GM23338 (cell line): ENCODE results near the gene MARCHF10. TPM values are rescaled to one million over a fixed set of nuclear protein-coding genes. Genes with fewer than 3 reads are reported as not detected.
"Not testable (repeated sequence)": the region's sequence is repeated elsewhere in the genome, so short reads cannot be mapped to it uniquely, and the experiment has no call there.

ENCODE experiments used
- ATAC-seq: fragments of 200-7000 bp; cut with Tn5 transposase; 3 replicates; pipeline ENCODE4 v1.9.1; 2020
- DNase-seq: peaks from one replicate; pipeline ENCODE4 v3.0.0-alpha.2; 2015; ENCODE audit warnings: low spot score
- H2AFZ ChIP-seq: fragments of 200-600 bp; sonication (generic); 2 replicates; pipeline ENCODE4 v1.8.0; 2016; ENCODE audit warnings: antibody characterized with exemption, mild to moderate bottlenecking, moderate library complexity
- H3F3A ChIP-seq: fragments of 200-600 bp; sonication (generic); replicated peaks from 2 replicates; pipeline ENCODE4 v1.8.0; 2017; ENCODE audit warnings: antibody characterized with exemption, mixed run types, low read depth
- H3K27ac ChIP-seq: fragments of 200-600 bp; sonication (generic); 2 replicates; pipeline ENCODE4 v1.6.1; 2016; ENCODE audit warnings: low read depth
- H3K27me3 ChIP-seq: fragments of 200-600 bp; sonication (generic); 2 replicates; pipeline ENCODE4 v1.8.0; 2016; ENCODE audit warnings: mild to moderate bottlenecking, mixed run types, moderate library complexity; ENCODE audit not compliant: insufficient read depth
- H3K36me3 ChIP-seq: fragments of 200-600 bp; sonication (generic); 2 replicates; pipeline ENCODE4 v1.8.0; 2016; ENCODE audit warnings: mild to moderate bottlenecking; ENCODE audit not compliant: insufficient read depth
- H3K4me1 ChIP-seq: fragments of 200-600 bp; sonication (generic); 2 replicates; pipeline ENCODE4 v1.8.0; 2016; ENCODE audit warnings: mild to moderate bottlenecking, moderate library complexity; ENCODE audit not compliant: insufficient read depth
- H3K4me2 ChIP-seq: fragments of 200-600 bp; sonication (generic); 2 replicates; pipeline ENCODE4 v1.7.1; 2017; ENCODE audit warnings: mixed run types
- H3K4me3 ChIP-seq: fragments of 200-600 bp; sonication (generic); 2 replicates; pipeline ENCODE4 v1.6.1; 2016; ENCODE audit warnings: mixed run types
- H3K79me2 ChIP-seq: fragments of 200-600 bp; sonication (generic); replicated peaks from 2 replicates; pipeline ENCODE4 v1.8.0; 2017; ENCODE audit warnings: mild to moderate bottlenecking; ENCODE audit not compliant: insufficient read depth
- H3K9me2 ChIP-seq: fragments of 200-600 bp; sonication (generic); 2 replicates; pipeline ENCODE4 v1.8.0; 2017; ENCODE audit not compliant: insufficient read depth
- H4K20me1 ChIP-seq: fragments of 200-600 bp; sonication (generic); replicated peaks from 2 replicates; pipeline ENCODE4 v1.8.0; 2017; ENCODE audit warnings: mild to moderate bottlenecking; ENCODE audit not compliant: insufficient read depth
- H3K27ac Mint-ChIP-seq: 2 replicates; pipeline ENCODE4 v1.8.0; 2020; ENCODE audit warnings: inconsistent platforms, mild to moderate bottlenecking, moderate library complexity, mixed read lengths
- H3K27me3 Mint-ChIP-seq: 3 replicates; pipeline ENCODE4 v1.8.0; 2022; ENCODE audit warnings: low read depth, mild to moderate bottlenecking, moderate library complexity, mixed read lengths, inconsistent platforms; ENCODE audit not compliant: insufficient read depth, poor library complexity
- H3K36me3 Mint-ChIP-seq: 3 replicates; pipeline ENCODE4 v1.8.0; 2021; ENCODE audit warnings: low read depth, mild to moderate bottlenecking, inconsistent platforms, moderate library complexity, mixed read lengths
- H3K4me1 Mint-ChIP-seq: 3 replicates; pipeline ENCODE4 v1.8.0; 2020; ENCODE audit warnings: mild to moderate bottlenecking, inconsistent platforms, mixed read lengths
- H3K4me3 Mint-ChIP-seq: 3 replicates; pipeline ENCODE4 v1.8.0; 2021; ENCODE audit warnings: moderate library complexity, mild to moderate bottlenecking, inconsistent platforms, mixed read lengths
- H3K9me3 Mint-ChIP-seq: 3 replicates; pipeline ENCODE4 v1.8.0; 2020; ENCODE audit warnings: moderate library complexity, mild to moderate bottlenecking, inconsistent platforms, mixed read lengths
- CREB1 ChIP-seq: fragments of 250-450 bp; sonication (Bioruptor Pico); IDR thresholded peaks from 2 replicates; pipeline ENCODE4 v1.5.0; 2020; ENCODE audit warnings: low read depth, mild to moderate bottlenecking, moderate library complexity
- EZH2 ChIP-seq: fragments of 200-600 bp; sonication (generic); IDR thresholded peaks from one replicate; pipeline ENCODE4 v1.8.0; 2017; ENCODE audit warnings: antibody characterized with exemption, mild to moderate bottlenecking, low read depth; ENCODE audit not compliant: unreplicated experiment
- EZH2phosphoT487 ChIP-seq: fragments of 200-600 bp; sonication (generic); IDR thresholded peaks from one replicate; pipeline ENCODE4 v1.8.1; 2018; ENCODE audit warnings: antibody characterized with exemption; ENCODE audit not compliant: unreplicated experiment
- JUNB ChIP-seq: IDR thresholded peaks from one replicate; pipeline ENCODE4 v1.6.1; 2016; ENCODE audit warnings: antibody characterized with exemption; ENCODE audit not compliant: unreplicated experiment
- ZNF331 ChIP-seq: fragments of 250-450 bp; sonication (Bioruptor Pico); IDR thresholded peaks from 2 replicates; pipeline ENCODE4 v1.5.0; 2020; ENCODE audit warnings: low read depth, mild to moderate bottlenecking, moderate library complexity
- polyA plus RNA-seq: library from polyadenylated mRNA; unstranded; fragments of >200 nt; fragmentation: Nextera tagmentation; extraction: Ambion mirVana; gene quantifications from 2 replicates; pipeline ENCODE4 v1.2.1, GENCODE V29; 2016
- total RNA-seq: library from RNA; depleted of rRNA; stranded (reverse); fragments of >200 nt; shearing (Covaris generic); gene quantifications from 2 replicates; pipeline ENCODE4 v1.2.3, GENCODE V29; 2014
- TF ChIP-seq, protein P1 (sequence below): IDR thresholded peaks from 2 replicates; pipeline ENCODE4 v1.6.1; 2016; ENCODE audit warnings: antibody characterized with exemption
- TF ChIP-seq, protein P2 (sequence below): IDR thresholded peaks from one replicate; pipeline ENCODE4 v1.6.1; 2018; ENCODE audit warnings: antibody characterized with exemption; ENCODE audit not compliant: unreplicated experiment
- TF ChIP-seq, protein P3 (sequence below): fragments of 250-450 bp; sonication (Bioruptor Pico); IDR thresholded peaks from 2 replicates; pipeline ENCODE4 v1.5.0; 2020; ENCODE audit warnings: mild to moderate bottlenecking, moderate library complexity

Gene MARCHF10
- total and polyA plus RNA-seq, 2 experiments from 2014 or later, result 0.50 TPM; not detected in 1

DNA sequence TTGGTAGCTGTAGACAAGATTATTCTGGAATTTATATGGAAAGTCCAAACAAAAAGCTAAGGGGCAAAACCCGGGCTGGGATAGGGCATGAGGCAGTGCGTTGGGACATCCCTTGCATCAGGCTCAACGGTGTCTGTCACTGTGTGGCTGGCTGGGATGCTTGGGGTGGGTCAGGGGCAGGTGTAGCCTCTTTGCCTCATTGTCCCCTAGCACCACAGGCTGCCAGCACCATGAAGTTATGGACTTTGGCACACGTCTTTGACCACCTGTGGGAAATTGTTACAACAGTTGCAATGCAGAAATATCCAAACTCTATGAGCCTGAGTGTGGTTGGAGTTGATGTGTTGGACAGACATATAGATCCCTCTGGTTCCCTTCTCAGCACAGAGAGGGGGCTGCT is 32.8 kb upstream of the MARCHF10 start (continued):
- TF ChIP-seq, protein P1, sequence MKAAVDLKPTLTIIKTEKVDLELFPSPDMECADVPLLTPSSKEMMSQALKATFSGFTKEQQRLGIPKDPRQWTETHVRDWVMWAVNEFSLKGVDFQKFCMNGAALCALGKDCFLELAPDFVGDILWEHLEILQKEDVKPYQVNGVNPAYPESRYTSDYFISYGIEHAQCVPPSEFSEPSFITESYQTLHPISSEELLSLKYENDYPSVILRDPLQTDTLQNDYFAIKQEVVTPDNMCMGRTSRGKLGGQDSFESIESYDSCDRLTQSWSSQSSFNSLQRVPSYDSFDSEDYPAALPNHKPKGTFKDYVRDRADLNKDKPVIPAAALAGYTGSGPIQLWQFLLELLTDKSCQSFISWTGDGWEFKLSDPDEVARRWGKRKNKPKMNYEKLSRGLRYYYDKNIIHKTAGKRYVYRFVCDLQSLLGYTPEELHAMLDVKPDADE, result no peak
- TF ChIP-seq, protein P2, sequence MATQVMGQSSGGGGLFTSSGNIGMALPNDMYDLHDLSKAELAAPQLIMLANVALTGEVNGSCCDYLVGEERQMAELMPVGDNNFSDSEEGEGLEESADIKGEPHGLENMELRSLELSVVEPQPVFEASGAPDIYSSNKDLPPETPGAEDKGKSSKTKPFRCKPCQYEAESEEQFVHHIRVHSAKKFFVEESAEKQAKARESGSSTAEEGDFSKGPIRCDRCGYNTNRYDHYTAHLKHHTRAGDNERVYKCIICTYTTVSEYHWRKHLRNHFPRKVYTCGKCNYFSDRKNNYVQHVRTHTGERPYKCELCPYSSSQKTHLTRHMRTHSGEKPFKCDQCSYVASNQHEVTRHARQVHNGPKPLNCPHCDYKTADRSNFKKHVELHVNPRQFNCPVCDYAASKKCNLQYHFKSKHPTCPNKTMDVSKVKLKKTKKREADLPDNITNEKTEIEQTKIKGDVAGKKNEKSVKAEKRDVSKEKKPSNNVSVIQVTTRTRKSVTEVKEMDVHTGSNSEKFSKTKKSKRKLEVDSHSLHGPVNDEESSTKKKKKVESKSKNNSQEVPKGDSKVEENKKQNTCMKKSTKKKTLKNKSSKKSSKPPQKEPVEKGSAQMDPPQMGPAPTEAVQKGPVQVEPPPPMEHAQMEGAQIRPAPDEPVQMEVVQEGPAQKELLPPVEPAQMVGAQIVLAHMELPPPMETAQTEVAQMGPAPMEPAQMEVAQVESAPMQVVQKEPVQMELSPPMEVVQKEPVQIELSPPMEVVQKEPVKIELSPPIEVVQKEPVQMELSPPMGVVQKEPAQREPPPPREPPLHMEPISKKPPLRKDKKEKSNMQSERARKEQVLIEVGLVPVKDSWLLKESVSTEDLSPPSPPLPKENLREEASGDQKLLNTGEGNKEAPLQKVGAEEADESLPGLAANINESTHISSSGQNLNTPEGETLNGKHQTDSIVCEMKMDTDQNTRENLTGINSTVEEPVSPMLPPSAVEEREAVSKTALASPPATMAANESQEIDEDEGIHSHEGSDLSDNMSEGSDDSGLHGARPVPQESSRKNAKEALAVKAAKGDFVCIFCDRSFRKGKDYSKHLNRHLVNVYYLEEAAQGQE, result no peak
- TF ChIP-seq EZH2 (no peak), JUNB (no peak), CREB1 (CRISPR knock-in tag) (no peak)

DNA sequence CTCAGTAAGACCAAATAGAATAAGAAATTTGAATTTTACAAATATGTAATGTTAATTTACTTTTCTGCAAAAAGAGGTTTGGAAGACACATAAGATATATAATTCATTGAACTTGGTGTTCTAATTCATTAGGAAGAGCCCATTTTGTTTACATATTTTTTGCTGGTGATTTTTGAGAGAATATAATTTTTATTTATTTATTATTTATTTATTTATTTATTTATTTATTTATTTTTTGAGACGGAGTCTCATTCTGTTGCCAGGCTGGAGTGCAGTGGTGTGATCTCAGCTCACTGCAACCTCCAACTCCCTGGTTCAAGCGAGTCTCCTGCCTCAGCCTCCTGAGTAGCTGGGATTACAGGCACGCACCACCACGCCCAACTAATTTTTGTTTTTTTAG is 25.7 kb upstream of the MARCHF10 start:
- not testable (repeated sequence) for ATAC-seq, H3F3A ChIP-seq, H3K9me3 Mint-ChIP-seq, DNase-seq, H4K20me1 ChIP-seq, H3K27me3 Mint-ChIP-seq, H3K36me3 ChIP-seq, H2AFZ ChIP-seq, H3K27me3 ChIP-seq, H3K4me3 Mint-ChIP-seq, H3K36me3 Mint-ChIP-seq, H3K4me1 ChIP-seq, H3K4me3 ChIP-seq, H3K4me2 ChIP-seq, H3K9me2 ChIP-seq, H3K79me2 ChIP-seq, H3K27ac Mint-ChIP-seq, H3K4me1 Mint-ChIP-seq, H3K27ac ChIP-seq

DNA sequence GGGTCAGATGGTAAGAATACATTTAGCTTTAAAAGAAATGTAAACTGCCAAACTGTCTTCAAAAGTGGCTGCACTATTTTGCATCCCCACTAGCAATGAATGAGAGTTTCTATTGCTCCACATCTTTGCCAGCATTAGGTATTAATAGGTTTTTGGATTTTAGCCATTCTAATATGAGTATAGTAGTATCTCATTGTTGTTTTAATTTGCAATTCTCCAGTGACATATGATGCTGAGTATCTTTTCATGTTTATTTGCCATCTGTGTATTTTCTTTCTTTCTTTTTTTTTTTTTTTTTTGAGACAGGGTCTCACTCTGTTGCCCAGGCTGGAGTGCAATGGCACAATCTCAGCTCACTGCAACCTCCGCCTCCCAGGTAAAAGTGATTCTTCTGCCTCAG is 24.3 kb upstream of the MARCHF10 start:
- no peak for DNase-seq
- Mint-ChIP-seq H3K9me3 (no peaks in the 10 kb centered on the region; the same call in 1 of the 3 replicates), H3K4me1 (peaks cover 7% of the 10 kb centered on the region; the same call in 2 of the 3 replicates), H3K4me3 (no peak overlapping the region), H3K27me3 (peaks cover 3% of the 10 kb centered on the region), H3K27ac (no peak overlapping the region), H3K36me3 (no peaks in the 10 kb centered on the region; the same call in 2 of the 3 replicates)
- Histone ChIP-seq H3K4me2 (no peak overlapping the region), H3K27ac (no peak overlapping the region), H3K27me3 (no peaks in the 10 kb centered on the region), H2AFZ (no peak overlapping the region), H4K20me1 (no peaks in the 10 kb centered on the region), H3K36me3 (no peaks in the 10 kb centered on the region), H3K9me2 (no peaks in the 10 kb centered on the region), H3F3A (no peaks in the 10 kb centered on the region), H3K79me2 (no peaks in the 10 kb centered on the region), H3K4me1 (no peaks in the 10 kb centered on the region), H3K4me3 (no peak overlapping the region)
- ATAC-seq, result no peak
- TF ChIP-seq, protein P3, sequence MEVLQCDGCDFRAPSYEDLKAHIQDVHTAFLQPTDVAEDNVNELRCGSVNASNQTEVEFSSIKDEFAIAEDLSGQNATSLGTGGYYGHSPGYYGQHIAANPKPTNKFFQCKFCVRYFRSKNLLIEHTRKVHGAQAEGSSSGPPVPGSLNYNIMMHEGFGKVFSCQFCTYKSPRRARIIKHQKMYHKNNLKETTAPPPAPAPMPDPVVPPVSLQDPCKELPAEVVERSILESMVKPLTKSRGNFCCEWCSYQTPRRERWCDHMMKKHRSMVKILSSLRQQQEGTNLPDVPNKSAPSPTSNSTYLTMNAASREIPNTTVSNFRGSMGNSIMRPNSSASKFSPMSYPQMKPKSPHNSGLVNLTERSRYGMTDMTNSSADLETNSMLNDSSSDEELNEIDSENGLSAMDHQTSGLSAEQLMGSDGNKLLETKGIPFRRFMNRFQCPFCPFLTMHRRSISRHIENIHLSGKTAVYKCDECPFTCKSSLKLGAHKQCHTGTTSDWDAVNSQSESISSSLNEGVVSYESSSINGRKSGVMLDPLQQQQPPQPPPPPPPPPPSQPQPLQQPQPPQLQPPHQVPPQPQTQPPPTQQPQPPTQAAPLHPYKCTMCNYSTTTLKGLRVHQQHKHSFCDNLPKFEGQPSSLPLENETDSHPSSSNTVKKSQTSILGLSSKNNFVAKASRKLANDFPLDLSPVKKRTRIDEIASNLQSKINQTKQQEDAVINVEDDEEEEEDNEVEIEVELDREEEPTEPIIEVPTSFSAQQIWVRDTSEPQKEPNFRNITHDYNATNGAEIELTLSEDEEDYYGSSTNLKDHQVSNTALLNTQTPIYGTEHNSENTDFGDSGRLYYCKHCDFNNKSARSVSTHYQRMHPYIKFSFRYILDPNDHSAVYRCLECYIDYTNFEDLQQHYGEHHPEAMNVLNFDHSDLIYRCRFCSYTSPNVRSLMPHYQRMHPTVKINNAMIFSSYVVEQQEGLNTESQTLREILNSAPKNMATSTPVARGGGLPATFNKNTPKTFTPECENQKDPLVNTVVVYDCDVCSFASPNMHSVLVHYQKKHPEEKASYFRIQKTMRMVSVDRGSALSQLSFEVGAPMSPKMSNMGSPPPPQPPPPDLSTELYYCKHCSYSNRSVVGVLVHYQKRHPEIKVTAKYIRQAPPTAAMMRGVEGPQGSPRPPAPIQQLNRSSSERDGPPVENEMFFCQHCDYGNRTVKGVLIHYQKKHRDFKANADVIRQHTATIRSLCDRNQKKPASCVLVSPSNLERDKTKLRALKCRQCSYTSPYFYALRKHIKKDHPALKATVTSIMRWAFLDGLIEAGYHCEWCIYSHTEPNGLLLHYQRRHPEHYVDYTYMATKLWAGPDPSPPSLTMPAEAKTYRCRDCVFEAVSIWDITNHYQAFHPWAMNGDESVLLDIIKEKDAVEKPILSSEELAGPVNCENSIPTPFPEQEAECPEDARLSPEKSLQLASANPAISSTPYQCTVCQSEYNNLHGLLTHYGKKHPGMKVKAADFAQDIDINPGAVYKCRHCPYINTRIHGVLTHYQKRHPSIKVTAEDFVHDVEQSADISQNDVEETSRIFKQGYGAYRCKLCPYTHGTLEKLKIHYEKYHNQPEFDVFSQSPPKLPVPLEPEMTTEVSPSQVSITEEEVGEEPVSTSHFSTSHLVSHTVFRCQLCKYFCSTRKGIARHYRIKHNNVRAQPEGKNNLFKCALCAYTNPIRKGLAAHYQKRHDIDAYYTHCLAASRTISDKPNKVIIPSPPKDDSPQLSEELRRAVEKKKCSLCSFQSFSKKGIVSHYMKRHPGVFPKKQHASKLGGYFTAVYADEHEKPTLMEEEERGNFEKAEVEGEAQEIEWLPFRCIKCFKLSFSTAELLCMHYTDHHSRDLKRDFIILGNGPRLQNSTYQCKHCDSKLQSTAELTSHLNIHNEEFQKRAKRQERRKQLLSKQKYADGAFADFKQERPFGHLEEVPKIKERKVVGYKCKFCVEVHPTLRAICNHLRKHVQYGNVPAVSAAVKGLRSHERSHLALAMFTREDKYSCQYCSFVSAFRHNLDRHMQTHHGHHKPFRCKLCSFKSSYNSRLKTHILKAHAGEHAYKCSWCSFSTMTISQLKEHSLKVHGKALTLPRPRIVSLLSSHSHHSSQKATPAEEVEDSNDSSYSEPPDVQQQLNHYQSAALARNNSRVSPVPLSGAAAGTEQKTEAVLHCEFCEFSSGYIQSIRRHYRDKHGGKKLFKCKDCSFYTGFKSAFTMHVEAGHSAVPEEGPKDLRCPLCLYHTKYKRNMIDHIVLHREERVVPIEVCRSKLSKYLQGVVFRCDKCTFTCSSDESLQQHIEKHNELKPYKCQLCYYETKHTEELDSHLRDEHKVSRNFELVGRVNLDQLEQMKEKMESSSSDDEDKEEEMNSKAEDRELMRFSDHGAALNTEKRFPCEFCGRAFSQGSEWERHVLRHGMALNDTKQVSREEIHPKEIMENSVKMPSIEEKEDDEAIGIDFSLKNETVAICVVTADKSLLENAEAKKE, result no peak
- TF ChIP-seq EZH2phosphoT487 (no peak), CREB1 (CRISPR knock-in tag) (no peak), ZNF331 (CRISPR knock-in tag) (no peak), JUNB (no peak)
